Sigmoid colon (tissue), 7 donors: ENCODE measurements around the gene TP53I11. TPM values are rescaled to one million over a fixed set of nuclear protein-coding genes. Genes with fewer than 3 reads are reported as not detected.
A peak's percentile ranks its signal among the peaks of the same experiment; 100 is the strongest.

Experiments
- DNase-seq: peaks from one replicate; pipeline ENCODE4 v3.0.0-alpha.2; 2019
- H3K27ac ChIP-seq, 4 donors: fragments of 200-600 bp; sonication (generic); one replicate each; pipeline ENCODE4 v1.5.1; 2016 to 2019; ENCODE audit warnings: mild to moderate bottlenecking in 1 of 4
- H3K27me3 ChIP-seq, 3 donors: fragments of 200-600 bp; sonication (generic); one replicate each; pipeline ENCODE4 v1.5.1; 2019; ENCODE audit warnings: mild to moderate bottlenecking in 1 of 3
- H3K36me3 ChIP-seq, 4 donors: fragments of 200-600 bp; sonication (generic); one replicate each; pipeline ENCODE4 v1.5.1; 2016 to 2019
- H3K4me1 ChIP-seq, 4 donors: fragments of 200-600 bp; sonication (generic); one replicate each; pipeline ENCODE4 v1.5.1; 2017 to 2019
- H3K4me3 ChIP-seq, 4 donors: fragments of 200-600 bp; sonication (generic); one replicate each; pipeline ENCODE4 v1.5.1; 2017 to 2019; ENCODE audit warnings: mild to moderate bottlenecking in 2 of 4, moderate library complexity in 1 of 4
- H3K9me3 ChIP-seq, 4 donors: fragments of 200-600 bp in 3 of 4; sonication (generic) in 3 of 4; one replicate each; pipeline versions ENCODE4 v1.5.1 to v1.6.1; 2013 to 2019
- EP300 ChIP-seq, 4 donors: sonication (generic); formaldehyde crosslinking; IDR thresholded peaks; one replicate each; pipeline ENCODE4 v1.6.1; 2017; ENCODE audit warnings: antibody characterized with exemption in 4 of 4
- POLR2A ChIP-seq, 2 donors: fragments of 450-650 bp; IDR thresholded peaks; one replicate each; pipeline ENCODE4 v1.6.1; 2016; ENCODE audit warnings: antibody characterized with exemption in 2 of 2, mild to moderate bottlenecking in 2 of 2, moderate library complexity in 2 of 2
- POLR2AphosphoS5 ChIP-seq, 4 donors: sonication (generic); formaldehyde crosslinking; IDR thresholded peaks; one replicate each; pipeline ENCODE4 v1.6.1; 2017; ENCODE audit warnings: antibody characterized with exemption in 4 of 4
- WGBS, 2 donors: extraction: QIAGEN DNeasy Blood & Tissue Kit; methylation state at CpG; one replicate each; pipeline ENCODE4 v1.1.7; 2013; 5-methylcytosine and 5-hydroxymethylcytosine counted together
- intact Hi-C: fragments of 100-400 bp; cut with DNase I; formaldehyde crosslinking; loops from one replicate; pipeline ENCODE4 v1.15.1; 2023
- polyA plus RNA-seq, 3 donors: library from polyadenylated mRNA; stranded (reverse); fragments of 200-250 nt; gene quantifications; one replicate each; pipeline ENCODE4 v1.2.3, GENCODE V29; 2013
- total RNA-seq, 4 donors: library from RNA; depleted of rRNA; stranded (reverse); fragments of >200 nt; gene quantifications; one replicate each; pipeline ENCODE4 v1.1.0, GENCODE V29; 2016
- TF ChIP-seq, protein P1 (sequence below), 4 experiments: fragments of 450-650 bp in 3 of 4; fragments of 200-600 bp in 1 of 4; IDR thresholded peaks; one replicate each; pipeline ENCODE4 v1.5.1; 2016 to 2019; ENCODE audit warnings: antibody characterized with exemption in 4 of 4, mild to moderate bottlenecking in 3 of 4, moderate library complexity in 2 of 4
- donor health status: healthy with polysubstance abuse.
- donor health status: Bipolar disorder and iron deficiency.
- donor health status: healthy.

The TP53I11 gene
- total and polyA plus RNA-seq, 7 donors: 12.0 to 67.0 (median 17.9) TPM

DNA sequence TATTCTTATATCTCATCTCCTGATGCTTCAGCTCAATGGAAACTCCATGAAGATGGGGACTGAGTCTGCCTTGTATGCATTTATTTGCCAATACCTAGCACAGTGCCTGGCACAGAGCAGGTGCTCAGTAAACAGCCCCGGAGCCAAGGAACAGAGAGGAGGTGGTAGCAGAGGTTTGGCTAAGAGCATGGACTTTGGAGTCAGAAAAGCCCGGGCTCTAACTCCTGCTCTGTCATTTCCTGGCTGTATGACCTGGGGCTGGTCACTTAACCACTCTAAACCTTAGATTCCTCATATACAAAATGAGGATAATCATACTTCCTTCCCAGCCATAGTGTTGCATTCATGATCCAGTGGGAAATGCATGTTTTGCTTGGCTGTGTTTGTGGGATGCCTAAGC lies 36.6 kb downstream of the TP53I11 start:
- no peak overlapping the region for H3K4me3 ChIP-seq
- H3K36me3 ChIP-seq: peaks cover 4 to 60% (median 16%) of the 10 kb centered on the region in 4 donors
- peaks cover 0 to 16% (median 15%) of the 10 kb centered on the region in 4 donors for H3K4me1 ChIP-seq
- TF ChIP-seq, protein P1, sequence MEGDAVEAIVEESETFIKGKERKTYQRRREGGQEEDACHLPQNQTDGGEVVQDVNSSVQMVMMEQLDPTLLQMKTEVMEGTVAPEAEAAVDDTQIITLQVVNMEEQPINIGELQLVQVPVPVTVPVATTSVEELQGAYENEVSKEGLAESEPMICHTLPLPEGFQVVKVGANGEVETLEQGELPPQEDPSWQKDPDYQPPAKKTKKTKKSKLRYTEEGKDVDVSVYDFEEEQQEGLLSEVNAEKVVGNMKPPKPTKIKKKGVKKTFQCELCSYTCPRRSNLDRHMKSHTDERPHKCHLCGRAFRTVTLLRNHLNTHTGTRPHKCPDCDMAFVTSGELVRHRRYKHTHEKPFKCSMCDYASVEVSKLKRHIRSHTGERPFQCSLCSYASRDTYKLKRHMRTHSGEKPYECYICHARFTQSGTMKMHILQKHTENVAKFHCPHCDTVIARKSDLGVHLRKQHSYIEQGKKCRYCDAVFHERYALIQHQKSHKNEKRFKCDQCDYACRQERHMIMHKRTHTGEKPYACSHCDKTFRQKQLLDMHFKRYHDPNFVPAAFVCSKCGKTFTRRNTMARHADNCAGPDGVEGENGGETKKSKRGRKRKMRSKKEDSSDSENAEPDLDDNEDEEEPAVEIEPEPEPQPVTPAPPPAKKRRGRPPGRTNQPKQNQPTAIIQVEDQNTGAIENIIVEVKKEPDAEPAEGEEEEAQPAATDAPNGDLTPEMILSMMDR (IDR thresholded peaks at IDR 0.05): no peak
- no peak for TF ChIP-seq POLR2AphosphoS5 (IDR thresholded peaks at IDR 0.05)
- TF ChIP-seq POLR2A (IDR thresholded peaks at IDR 0.05): no peak
- TF ChIP-seq EP300 (IDR thresholded peaks at IDR 0.05): no peak
- H3K27ac ChIP-seq: no peak overlapping the region
- H3K27me3 ChIP-seq: no peaks in the 10 kb centered on the region
- H3K9me3 ChIP-seq: no peaks in the 10 kb centered on the region
- DNase-seq: no peak
- intact Hi-C loops: loop anchor here (10.0 kb wide), 1 partner anchor 819 kb away; the partner anchor contains the start of gene EXT2
- 25 to 60% methylated on average over 2 of the region's 2 CpGs for whole genome bisulfite sequencing, 2 donors

DNA sequence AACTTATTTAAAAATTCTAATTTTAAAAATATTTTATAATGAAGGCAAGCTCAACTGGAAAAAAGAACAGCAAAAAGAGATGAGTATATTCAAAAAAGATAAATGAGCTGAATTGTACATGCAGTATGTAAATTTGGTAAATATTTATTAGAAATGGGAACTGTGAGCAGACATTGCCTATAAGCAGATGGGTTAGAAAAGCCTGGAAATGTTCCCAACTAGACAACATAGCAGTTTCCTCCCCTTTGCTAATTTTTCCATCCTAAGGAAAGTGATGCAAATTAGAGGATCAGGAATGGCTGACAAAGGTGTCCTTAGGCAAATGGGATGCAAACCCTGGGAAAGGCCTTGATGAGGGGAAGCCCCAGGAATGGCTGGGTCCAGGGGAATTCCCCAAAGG lies 37.2 kb downstream of the TP53I11 start:
- Histone ChIP-seq H3K27ac (no peak overlapping the region), H3K9me3 (no peaks in the 10 kb centered on the region), H3K4me3 (no peak overlapping the region), H3K27me3 (no peaks in the 10 kb centered on the region), H3K36me3 (peaks cover 3 to 58% (median 16%) of the 10 kb centered on the region in 4 donors), H3K4me1 (peaks cover 0 to 16% (median 15%) of the 10 kb centered on the region in 4 donors)
- no peak for TF ChIP-seq POLR2AphosphoS5 (IDR thresholded peaks at IDR 0.05)
- TF ChIP-seq, protein P1 (IDR thresholded peaks at IDR 0.05): no peak
- no peak for TF ChIP-seq POLR2A (IDR thresholded peaks at IDR 0.05)
- no peak for TF ChIP-seq EP300 (IDR thresholded peaks at IDR 0.05)
- intact Hi-C loops: loop anchor here (10.0 kb wide), 1 partner anchor 819 kb away; the partner anchor contains the start of gene EXT2
- DNase-seq: no peak

DNA sequence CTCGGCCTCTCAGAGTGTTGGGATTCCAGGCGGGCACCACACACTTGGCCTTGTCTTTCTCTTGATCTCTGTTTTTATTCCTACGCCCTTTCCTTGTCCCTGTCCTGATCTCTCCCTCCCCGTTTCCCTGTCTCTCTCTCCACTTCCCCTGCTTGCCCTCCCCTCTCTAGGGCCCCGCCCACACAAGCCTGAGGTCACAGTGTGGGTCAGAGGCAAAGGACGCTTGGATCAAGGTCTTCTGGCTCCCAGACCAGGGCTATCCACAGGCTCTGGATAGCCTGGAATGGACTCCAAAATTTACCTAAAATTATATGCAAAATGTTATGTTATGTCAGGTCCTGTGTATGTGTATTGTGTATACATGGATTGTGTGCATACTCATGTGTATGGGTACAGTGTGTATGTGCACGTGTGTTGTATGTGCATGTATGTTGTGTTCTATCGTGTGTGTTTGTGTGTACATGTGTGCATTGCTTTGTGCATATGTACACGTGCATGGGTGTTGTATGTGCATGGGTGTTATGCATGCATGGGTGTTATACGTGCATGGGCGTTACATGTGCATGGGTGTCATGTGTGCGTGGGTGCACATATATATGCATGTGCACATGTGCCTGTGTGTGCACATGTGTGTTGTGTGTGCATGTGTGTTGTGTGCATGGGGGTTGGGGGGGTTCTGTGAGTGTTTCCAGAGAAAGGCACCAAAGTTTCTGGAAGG lies 38.3 kb downstream of the TP53I11 start:
- intact Hi-C loops: loop anchor here (10.0 kb wide), 1 partner anchor 818 kb away; the partner anchor contains the start of gene EXT2
- Histone ChIP-seq H3K27me3 (no peaks in the 10 kb centered on the region), H3K4me3 (no peak overlapping the region), H3K36me3 (peaks cover 3 to 50% (median 13%) of the 10 kb centered on the region in 4 donors), H3K9me3 (no peaks in the 10 kb centered on the region), H3K27ac (no peak overlapping the region), H3K4me1 (peaks cover 0 to 16% (median 15%) of the 10 kb centered on the region in 4 donors)
- no peak for DNase-seq
- WGBS, 2 donors: 71 to 81% methylated on average over 12 of the region's 12 CpGs
- TF ChIP-seq POLR2AphosphoS5 (IDR thresholded peaks at IDR 0.05): no peak

DNA sequence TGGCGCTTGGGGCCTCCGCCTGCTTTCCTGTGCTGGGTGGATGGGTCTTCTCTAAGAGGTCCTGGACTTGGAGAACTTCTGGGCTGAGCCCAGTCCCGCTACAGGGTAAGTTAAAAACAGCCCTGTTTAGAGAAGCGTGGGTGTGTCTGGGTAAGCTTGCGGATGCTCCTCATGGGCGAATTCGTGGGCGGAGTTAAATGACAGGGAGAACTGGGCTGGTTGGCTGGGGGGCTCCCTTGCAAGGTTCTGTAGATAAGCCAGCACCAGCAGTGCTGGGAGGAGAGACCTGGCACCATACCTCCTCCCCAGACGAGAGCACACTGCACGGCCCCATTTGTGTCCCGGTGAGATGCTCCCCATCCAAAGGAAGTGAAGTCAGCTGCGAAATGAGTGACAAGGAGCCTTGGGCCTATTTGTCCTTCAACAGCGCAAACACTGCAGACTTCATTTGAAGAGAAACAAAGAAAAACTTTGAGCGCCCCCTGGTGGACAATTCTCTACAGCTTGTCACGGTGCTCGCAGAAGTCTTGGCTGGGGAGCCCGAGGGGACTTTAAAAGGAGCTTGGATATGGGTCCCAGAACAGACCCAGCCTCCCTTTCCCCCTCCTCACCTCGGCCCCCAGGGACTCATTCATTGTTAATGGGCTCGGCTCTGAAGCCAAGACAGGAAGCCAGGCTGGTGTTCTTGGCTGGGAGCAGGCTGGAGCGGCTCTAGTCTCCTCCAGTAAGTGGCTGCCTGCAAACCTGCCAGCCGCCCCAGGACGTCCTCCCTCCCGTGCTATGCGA lies 39.5 kb downstream of the TP53I11 start:
- no peaks in the 10 kb centered on the region for H3K9me3 ChIP-seq
- peaks cover 0 to 16% (median 15%) of the 10 kb centered on the region in 4 donors for H3K4me1 ChIP-seq
- 25 to 33% methylated on average over 24 of the region's 24 CpGs for WGBS, 2 donors
- TF ChIP-seq POLR2AphosphoS5 (IDR thresholded peaks at IDR 0.05) (no peak), EP300 (IDR thresholded peaks at IDR 0.05) (no peak), POLR2A (IDR thresholded peaks at IDR 0.05) (no peak)
- TF ChIP-seq, protein P1 (IDR thresholded peaks at IDR 0.05): peak; percentile 71 to 87 (median 82)
- peak overlapping the region in 2 of 4 donors; percentile 11 to 49 for H3K27ac ChIP-seq
- peaks cover 3 to 47% (median 13%) of the 10 kb centered on the region in 4 donors for H3K36me3 ChIP-seq
- no peak overlapping the region for H3K4me3 ChIP-seq
- intact Hi-C loops: loop anchor here (1.0 to 10.0 kb wide), 3 partner anchors 290 to 816 kb away; partner anchors contain the start of gene EXT2
- H3K27me3 ChIP-seq: no peaks in the 10 kb centered on the region
- DNase-seq: peak; percentile 92

DNA sequence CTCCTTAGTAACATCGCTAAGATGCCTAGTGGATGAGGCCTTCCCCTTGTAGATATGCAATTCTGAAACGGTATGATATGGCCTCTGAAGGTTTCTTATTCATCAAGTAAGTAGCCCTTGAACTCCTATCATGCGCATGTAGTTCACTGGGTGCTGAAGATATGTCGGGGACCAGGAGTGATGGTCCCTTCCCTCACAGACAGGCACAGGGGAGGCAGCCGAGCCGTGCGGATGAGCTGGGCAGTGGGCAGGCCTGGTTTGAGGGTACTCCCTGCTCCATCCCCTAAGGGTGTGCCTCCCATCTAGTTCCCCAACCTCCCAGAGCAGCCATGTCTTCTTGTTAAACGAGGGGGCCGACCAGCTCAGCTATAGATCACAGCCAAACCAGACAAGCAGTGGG lies 40.1 kb downstream of the TP53I11 start:
- Histone ChIP-seq H3K27ac (peak overlapping the region in 1 of 4 donors; percentile 49), H3K4me3 (no peak overlapping the region), H3K27me3 (no peaks in the 10 kb centered on the region), H3K36me3 (peaks cover 3 to 45% (median 12%) of the 10 kb centered on the region in 4 donors), H3K9me3 (no peaks in the 10 kb centered on the region), H3K4me1 (peaks cover 0 to 17% (median 15%) of the 10 kb centered on the region in 4 donors)
- DNase-seq: no peak
- intact Hi-C loops: loop anchor here (10.0 kb wide), 1 partner anchor 816 kb away; the partner anchor contains the start of gene EXT2
- 90 to 93% methylated on average over 9 of the region's 9 CpGs for WGBS, 2 donors
- TF ChIP-seq, protein P1 (IDR thresholded peaks at IDR 0.05): no peak
- no peak for TF ChIP-seq POLR2AphosphoS5 (IDR thresholded peaks at IDR 0.05)
- no peak for TF ChIP-seq POLR2A (IDR thresholded peaks at IDR 0.05)
- no peak for TF ChIP-seq EP300 (IDR thresholded peaks at IDR 0.05)
